Mononuclear cell (primary cell): ENCODE data around the gene SHROOM2. TPM values are rescaled to one million over a fixed set of nuclear protein-coding genes. Genes with fewer than 3 reads are reported as not detected.

ENCODE experiments used
- H3K27me3 ChIP-seq: 2 replicates; pipeline ENCODE4 v1.6.0; 2011; ENCODE audit warnings: low read length, control low read depth; ENCODE audit not compliant: insufficient read depth
- H3K4me1 ChIP-seq: 2 replicates; pipeline ENCODE4 v1.5.1; 2011; ENCODE audit warnings: mild to moderate bottlenecking, low read length, control low read depth; ENCODE audit not compliant: insufficient read depth
- H3K4me3 ChIP-seq: 2 replicates; pipeline ENCODE4 v1.5.1; 2011; ENCODE audit warnings: mild to moderate bottlenecking, low read length, moderate library complexity
- H3K9me3 ChIP-seq: 2 replicates; pipeline ENCODE4 v1.5.1; 2011; ENCODE audit warnings: low read depth, mild to moderate bottlenecking, control low read depth, low read length
- total RNA-seq: library from RNA; depleted of rRNA; stranded (reverse); fragments of >200 nt; gene quantifications from one replicate; pipeline ENCODE4 v1.2.3, GENCODE V29; 2012

The SHROOM2 gene
- total RNA-seq, 1 donor, result under 0.01 TPM

DNA sequence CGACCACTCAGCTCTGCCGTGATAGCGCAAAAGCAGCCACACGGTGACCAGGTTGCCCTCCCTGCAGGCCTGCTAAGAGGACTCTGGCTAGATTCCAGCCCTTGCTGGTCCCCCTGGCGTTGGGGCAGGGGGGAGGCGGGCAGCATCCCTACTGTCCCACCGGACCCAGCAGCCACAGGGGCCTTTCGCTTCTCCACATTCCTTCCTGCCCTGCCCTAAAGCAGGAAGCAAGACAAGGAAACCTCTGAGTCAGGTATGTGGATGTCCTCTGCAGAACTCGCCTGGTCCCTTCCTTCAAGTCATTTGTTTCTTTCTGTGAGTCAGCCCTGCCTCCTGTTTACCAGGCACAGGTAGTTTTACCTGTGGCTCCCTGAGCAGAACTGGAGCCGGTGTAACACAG lies 120.7 kb downstream of the SHROOM2 start:
- Histone ChIP-seq H3K4me3 (no peak overlapping the region), H3K4me1 (no peaks in the 10 kb centered on the region), H3K9me3 (no peaks in the 10 kb centered on the region), H3K27me3 (no peaks in the 10 kb centered on the region)

DNA sequence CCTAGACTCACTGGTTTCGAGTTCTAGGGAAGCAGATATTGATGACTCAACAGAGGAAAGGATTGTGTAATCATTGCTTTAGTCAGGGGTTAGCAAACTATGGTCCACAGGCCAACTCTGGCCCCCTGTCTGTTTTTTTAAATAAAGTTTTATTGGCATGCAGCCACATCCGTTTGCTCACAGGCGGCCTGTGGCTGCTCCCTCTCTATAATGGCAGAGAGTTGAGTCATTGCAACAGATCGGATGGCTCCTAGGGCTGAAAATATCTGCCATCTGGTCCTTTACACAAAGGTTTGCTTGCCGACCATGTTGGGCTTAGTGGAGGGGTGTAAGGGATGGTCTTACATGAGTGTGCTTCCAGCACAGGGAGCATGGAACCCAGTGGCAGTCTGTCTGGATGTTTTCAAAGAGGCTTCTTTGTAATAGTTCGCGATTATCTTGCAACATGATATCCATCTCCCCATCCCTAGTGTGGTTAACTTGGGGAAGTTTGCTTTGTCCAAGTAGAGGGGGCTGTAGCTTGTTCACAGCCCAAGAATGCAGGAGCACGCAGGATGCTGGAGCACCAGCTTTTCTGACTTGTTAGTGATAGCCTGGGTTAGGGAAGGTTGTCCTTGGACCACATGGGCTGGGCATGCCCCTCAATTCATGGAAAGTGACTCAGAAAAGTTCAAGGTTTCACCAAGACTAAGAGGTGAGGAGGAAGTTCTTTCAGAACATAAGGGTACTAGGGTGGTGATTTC lies 121.6 kb downstream of the SHROOM2 start:
- no peak overlapping the region for H3K4me3 ChIP-seq
- H3K9me3 ChIP-seq, result no peaks in the 10 kb centered on the region
- no peaks in the 10 kb centered on the region for H3K4me1 ChIP-seq
- no peaks in the 10 kb centered on the region for H3K27me3 ChIP-seq

DNA sequence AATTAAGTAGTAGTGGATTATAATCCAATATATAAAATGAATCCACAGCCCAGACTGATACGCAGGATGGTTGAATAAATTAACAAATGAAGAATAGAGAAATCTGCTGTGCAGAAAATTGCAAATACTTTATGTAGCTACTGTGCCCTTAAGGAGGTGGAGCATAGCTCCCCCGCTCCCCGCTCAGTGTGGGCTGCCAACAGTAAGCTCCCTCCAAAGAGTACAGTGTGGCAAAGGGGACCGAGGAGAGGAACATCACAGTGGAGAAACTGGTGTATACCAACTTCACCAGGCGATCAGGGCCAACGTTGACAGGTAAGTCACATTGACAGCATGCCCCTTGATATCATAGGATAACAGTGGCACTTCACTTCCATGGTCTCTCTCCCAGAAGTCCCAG lies 123.0 kb downstream of the SHROOM2 start:
- no peaks in the 10 kb centered on the region for H3K4me1 ChIP-seq
- no peaks in the 10 kb centered on the region for H3K27me3 ChIP-seq
- H3K9me3 ChIP-seq, result no peaks in the 10 kb centered on the region
- H3K4me3 ChIP-seq, result no peak overlapping the region

DNA sequence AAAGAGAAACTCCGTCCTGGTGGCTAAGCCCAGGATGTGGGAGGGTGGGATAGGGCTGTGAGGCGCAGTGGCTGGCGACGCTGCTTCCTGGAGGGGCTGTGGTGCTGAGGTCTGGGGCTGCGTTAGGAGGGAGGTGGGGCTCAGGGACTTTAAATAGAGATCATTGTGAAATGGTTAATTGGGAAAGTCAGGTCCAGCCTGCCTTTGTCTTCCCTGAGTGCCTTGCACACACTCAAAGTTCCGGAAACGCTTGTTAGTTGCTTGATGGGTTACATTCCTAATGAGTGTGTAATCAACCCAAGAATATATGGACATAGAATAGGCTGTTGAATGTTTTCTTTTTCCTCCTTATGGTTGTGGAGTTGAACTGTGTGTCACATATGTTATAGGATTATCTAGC lies 125.3 kb downstream of the SHROOM2 start:
- Histone ChIP-seq H3K4me3 (no peak overlapping the region), H3K4me1 (no peaks in the 10 kb centered on the region), H3K9me3 (no peaks in the 10 kb centered on the region), H3K27me3 (no peaks in the 10 kb centered on the region)

DNA sequence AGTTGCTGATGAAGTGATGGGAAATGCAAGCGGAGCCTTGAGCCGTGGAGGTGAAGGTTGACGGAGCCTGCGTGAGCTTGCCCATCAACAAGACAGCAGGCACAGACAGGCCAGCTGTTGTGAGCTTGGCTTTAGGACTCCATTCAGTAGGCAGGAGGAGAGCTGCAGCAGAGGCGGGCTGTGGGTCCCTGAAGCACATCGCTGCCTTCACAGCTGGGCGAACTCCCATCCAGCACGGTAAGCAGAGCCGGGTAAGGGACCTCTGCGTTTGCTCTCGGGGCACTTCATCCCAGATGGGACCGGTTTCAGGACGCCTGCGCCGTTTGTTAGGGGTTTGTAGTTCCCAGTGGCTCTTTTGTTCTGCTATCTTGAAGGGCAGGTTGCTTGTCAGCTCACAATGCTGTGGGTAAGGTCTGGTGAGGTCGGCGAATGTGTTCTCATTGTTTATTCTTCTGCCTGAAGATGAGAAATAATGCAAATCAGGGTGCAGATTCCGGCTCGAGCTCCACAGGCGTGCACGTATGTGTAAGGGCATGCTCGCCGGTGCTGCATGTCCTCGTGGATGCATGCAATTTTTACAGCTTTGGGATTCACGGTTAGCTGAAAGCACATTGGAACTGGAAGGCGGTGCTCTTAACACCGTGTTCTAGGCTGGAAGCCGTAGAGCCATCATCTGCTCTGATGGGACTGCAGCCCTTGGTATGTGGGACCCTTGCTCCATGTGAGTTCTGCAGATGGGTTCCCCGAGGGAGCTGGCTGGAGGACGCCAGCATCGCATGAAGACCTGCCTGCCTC lies 126.3 kb downstream of the SHROOM2 start:
- Histone ChIP-seq H3K4me3 (no peak overlapping the region), H3K9me3 (no peaks in the 10 kb centered on the region), H3K4me1 (no peaks in the 10 kb centered on the region), H3K27me3 (no peaks in the 10 kb centered on the region)

DNA sequence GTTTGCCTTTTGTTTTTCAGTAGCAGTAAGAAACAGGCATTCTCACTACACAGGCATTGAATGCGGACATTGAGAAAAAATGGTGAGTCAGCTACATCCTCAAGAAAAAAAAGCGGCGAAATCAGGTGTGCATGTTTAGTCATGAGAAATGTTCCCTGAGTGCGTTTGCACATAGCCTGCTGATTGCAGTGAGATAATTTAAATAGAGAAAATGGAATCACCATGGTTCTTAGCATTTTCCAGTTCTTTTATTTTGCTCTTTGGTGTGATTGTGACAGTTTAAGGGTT lies 126.9 kb downstream of the SHROOM2 start:
- Histone ChIP-seq H3K4me1 (no peaks in the 10 kb centered on the region), H3K9me3 (no peaks in the 10 kb centered on the region), H3K27me3 (no peaks in the 10 kb centered on the region), H3K4me3 (no peak overlapping the region)

DNA sequence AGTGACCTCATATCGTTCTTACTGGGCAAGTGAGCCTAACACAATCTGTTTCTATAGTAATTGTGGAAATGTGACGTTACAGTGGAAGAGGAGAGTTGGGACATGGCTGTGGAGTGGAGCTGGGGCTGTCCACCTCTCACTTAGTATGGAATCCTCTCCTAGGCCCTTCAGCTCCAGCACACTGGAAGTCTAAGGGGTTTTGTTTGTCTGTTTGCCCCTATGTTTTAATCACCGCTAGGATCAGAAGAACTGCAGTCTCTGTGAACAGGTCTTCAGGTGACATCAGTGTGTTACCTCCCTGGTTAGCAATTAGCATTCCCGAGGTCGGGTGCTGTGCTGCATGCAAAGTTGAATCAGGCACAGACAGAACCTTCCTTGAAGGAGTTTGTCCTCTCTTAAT lies 131.6 kb downstream of the SHROOM2 start:
- no peaks in the 10 kb centered on the region for H3K9me3 ChIP-seq
- no peaks in the 10 kb centered on the region for H3K27me3 ChIP-seq
- H3K4me3 ChIP-seq, result no peak overlapping the region
- H3K4me1 ChIP-seq, result no peaks in the 10 kb centered on the region

DNA sequence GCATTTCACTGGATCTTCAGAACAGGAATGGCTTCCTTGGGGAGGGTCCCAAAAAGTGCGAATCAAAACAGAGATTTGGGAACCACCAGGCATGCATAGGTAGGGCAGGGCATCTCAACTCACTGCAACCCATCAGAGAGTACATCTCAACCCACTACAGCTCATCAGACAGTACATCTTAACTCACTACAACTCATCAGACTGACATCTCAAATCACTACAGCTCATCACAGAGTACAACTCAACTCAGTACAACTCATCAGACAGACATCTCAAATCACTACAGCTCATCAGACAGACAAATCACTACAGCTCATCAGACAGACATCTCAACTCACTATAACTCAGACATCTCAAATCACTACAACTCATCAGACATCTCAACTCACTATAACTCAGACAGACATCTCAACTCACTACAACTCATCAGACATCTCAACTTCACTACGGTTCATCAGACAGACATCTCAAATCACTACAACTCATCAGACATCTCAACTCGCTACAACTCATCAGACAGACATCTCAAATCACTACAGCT lies 133.5 kb downstream of the SHROOM2 start:
- H3K27me3 ChIP-seq, result no peaks in the 10 kb centered on the region
- H3K4me1 ChIP-seq, result no peaks in the 10 kb centered on the region
- no peaks in the 10 kb centered on the region for H3K9me3 ChIP-seq
- H3K4me3 ChIP-seq, result no peak overlapping the region

DNA sequence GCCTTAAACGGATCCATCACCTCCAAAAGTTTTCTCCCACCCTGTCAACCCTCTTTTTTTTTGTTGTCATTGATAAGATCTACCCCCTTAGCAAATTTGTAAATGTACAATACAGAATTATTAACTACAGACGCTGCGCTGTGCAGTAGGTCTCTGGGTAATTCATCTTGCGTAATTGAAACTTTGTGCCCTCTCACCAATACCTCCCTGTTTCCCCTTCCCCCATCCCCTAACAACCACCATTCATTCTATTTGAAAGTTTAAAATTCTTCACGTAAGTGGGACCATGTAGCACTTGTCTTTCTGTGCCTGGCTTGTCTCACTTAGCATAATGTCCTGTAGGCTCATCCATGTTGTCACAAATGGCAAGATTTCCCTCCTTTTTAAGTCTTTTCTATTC lies 135.2 kb downstream of the SHROOM2 start:
- H3K27me3 ChIP-seq, result no peaks in the 10 kb centered on the region
- H3K4me3 ChIP-seq, result no peak overlapping the region
- no peaks in the 10 kb centered on the region for H3K4me1 ChIP-seq
- H3K9me3 ChIP-seq, result no peaks in the 10 kb centered on the region

DNA sequence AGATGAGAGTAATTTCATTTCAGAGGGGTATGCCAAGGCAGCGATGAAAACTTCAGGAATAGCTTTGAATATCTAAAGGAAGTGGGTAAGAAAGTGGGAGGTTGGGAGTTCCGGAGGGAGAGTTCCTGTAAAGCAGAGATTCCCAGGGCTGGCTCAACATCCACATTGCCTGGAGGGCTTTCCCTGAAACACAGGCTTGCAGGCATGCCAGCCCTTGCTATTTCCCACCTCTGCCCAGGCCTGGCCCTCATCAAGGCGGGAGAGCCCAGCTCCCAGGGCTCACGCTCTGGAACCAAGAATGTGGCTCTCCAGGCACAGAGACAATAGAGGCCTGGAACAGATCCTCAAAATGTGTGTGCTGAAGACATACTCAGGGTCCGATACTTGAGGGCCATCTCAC lies 137.1 kb downstream of the SHROOM2 start:
- Histone ChIP-seq H3K4me3 (no peak overlapping the region), H3K27me3 (no peaks in the 10 kb centered on the region), H3K4me1 (no peaks in the 10 kb centered on the region), H3K9me3 (no peaks in the 10 kb centered on the region)

DNA sequence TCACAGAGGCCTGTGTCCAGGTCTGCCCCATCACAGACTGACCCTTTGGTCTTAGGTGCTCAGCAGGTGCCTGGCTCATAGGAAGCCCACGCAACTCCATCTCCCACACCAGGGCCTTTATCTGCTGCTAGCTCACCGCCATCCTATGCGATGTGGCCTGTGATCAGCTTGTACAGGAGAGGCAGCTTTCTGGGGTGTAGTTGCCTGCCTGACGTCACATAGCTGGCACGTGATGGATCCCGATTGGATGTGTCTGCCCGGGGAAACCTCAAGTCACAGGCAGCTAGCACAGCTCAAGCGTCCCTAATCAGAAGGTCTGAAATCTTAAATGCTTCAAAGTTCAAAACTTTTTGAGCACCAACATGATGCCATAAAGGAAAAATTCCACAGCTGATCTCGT lies 139.8 kb downstream of the SHROOM2 start:
- Histone ChIP-seq H3K27me3 (no peaks in the 10 kb centered on the region), H3K9me3 (no peaks in the 10 kb centered on the region), H3K4me3 (no peak overlapping the region), H3K4me1 (no peaks in the 10 kb centered on the region)

DNA sequence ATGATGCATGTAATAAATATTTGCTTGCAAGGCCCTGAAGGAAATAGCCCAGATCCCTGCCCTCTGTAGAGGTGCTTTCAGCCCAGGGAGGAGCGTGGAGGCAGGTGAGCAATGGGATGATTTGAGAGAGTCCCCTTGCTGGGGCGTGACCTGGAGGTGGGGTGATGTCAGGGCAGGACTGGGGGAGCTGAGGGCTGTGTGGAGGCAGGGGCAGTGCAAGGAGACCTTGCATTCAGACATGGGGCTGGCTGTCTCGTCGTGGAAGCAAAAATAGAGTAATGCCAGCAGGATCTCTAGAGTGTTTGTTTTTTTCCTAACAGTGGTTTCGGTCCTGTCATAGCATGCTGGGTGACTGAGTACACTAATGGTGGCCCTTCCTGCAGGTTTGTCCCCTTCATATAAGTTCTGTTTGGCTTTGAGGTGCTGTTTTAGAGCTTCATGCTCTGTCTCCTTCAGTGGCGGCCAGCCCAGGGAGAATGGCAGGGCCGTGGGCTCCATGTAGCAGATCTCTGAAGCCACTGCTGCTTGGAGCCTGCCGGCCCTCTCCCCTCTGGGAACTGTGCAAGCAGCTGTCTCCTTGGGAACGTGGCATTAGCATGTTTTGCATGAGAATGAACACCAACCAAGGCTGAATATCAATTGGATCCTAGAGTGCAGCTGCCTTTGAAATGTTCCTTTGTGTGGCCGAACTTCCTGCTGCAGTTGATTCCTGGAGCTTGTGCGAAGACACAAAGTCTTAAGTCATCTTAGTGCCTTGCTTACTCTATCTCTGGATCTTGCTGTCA lies 141.7 kb downstream of the SHROOM2 start:
- H3K27me3 ChIP-seq, result no peaks in the 10 kb centered on the region
- H3K9me3 ChIP-seq, result no peaks in the 10 kb centered on the region
- no peak overlapping the region for H3K4me3 ChIP-seq
- H3K4me1 ChIP-seq, result no peaks in the 10 kb centered on the region

DNA sequence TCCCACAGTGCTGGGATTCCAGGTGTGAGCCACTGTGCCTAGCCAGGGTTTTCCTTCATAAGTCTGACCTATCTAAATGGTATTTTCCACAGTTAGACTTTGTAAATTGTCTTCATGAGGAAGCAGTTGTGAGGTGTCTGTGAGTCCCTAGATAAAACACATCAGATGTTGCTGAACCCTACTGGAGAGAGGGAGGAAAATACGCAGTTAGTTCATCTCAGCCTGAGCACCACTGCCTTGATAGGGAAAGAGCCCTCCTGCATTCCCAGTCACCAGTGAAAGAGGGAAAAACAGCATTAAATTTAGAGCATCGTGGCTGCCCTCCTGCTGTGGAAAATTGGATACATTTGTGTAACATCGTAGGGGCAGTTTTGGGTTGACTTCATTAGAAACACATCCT lies 149.2 kb downstream of the SHROOM2 start:
- Histone ChIP-seq H3K27me3 (no peaks in the 10 kb centered on the region), H3K9me3 (no peaks in the 10 kb centered on the region), H3K4me3 (no peak overlapping the region), H3K4me1 (no peaks in the 10 kb centered on the region)

DNA sequence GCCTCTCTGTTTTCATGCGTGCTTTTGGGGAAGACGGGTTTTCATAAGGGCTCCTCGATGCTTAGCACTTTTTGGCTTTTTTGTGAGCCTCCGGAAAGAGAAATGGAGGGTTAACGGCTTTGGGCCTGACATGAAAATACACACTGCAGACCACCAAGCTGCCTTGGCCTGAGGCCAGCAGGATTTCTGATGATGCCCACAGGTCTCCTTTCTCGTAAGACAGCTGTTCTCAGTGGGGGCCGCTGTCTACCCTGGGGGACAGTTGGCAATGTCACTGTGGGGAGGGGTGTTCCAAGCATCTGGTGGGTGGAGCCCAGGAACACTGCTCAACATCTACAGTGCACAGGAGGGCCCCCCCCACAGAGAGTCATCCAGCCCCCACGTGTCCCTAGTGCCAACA lies 151.5 kb downstream of the SHROOM2 start:
- no peaks in the 10 kb centered on the region for H3K27me3 ChIP-seq
- no peaks in the 10 kb centered on the region for H3K4me1 ChIP-seq
- H3K9me3 ChIP-seq, result no peaks in the 10 kb centered on the region
- no peak overlapping the region for H3K4me3 ChIP-seq

DNA sequence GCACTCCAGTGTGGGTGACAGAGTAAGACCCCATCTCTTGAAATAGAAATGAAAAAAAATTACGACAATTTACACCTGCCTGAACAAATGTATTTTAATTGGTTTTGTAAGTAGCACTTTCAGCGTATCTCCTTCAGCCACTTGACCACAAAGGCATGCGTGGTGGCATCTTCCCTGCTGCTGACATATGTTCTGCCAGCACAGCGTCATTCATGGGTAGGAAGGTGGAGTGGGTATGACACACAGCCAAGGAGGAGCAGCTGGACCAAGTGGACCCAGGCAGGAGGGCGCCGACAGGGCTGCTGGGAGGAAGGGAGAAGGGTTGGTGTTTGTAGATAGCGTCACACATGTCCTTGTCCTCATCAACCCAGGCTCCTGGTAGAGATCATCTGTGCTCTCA lies 152.3 kb downstream of the SHROOM2 start:
- Histone ChIP-seq H3K9me3 (no peaks in the 10 kb centered on the region), H3K4me1 (no peaks in the 10 kb centered on the region), H3K27me3 (no peaks in the 10 kb centered on the region), H3K4me3 (no peak overlapping the region)
